ENCODE measurements around the gene SRMS. TPM values are rescaled to one million over a fixed set of nuclear protein-coding genes. Genes with fewer than 3 reads are reported as not detected.

The SRMS gene
- total RNA-seq, 2 experiments from 2014 or later = 0.42 TPM; not detected in 1

DNA sequence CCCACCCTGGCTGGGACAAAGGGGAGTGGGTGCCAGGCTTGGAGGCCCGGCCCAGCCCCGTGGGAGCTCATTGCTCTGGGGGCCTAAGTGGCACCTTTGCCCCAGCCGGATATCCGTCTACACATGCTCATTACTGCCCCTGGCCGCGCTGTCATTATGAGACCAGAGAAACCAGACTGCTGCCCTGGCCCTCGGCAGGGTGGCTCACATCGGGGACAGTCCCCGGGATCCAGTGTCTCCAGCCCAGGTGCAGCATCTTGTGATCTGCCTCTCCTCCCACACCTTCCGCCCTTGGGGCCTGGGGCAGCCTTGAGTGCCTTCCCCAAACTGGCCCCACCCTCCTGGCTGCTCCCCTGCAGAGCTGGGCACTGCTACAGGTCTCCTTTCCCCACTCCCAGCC is 4.9 kb downstream of the SRMS start:
- Histone ChIP-seq H3K36me3 (ENCODE audit: insufficient read depth, low read length) (no peaks in the 10 kb centered on the region), H3K4me2 (ENCODE audit: low read length) (no peak overlapping the region), H3K9me2 (ENCODE audit: insufficient read depth, low read length) (no peaks in the 10 kb centered on the region), H4K20me1 (ENCODE audit: insufficient read depth, low read length) (no peaks in the 10 kb centered on the region), H2AFZ (ENCODE audit: low read length) (no peak overlapping the region), H3K27ac (ENCODE audit: low read depth, low read length, poor library complexity, severe bottlenecking) (no peak overlapping the region), H3K79me2 (ENCODE audit: insufficient read depth, low read depth, low read length) (no peaks in the 10 kb centered on the region), H3K9me3 (ENCODE audit: low read length) (no peaks in the 10 kb centered on the region), H3K4me1 (ENCODE audit: insufficient read depth, low read length, poor library complexity, severe bottlenecking) (peaks cover 36% of the 10 kb centered on the region), H3K4me3 (ENCODE audit: low read depth, low read length, poor library complexity, severe bottlenecking) (no peak overlapping the region)
- intact Hi-C loops (cut with micrococcal nuclease; ENCODE audit: unreplicated experiment) = no loop called here
- CTCF ChIA-PET (ENCODE audit: unreplicated experiment) = no interaction called here
- TF ChIP-seq CTCF (conservative IDR thresholded peaks at IDR 0.05; ENCODE audit: low read length) (no peak), EZH2phosphoT487 (IDR thresholded peaks at IDR 0.05; ENCODE audit: borderline replicate concordance, low read depth, low read length) (no peak)
- BruUV-seq (replicated peaks) = no TSS peak
- DNase-seq (ENCODE audit: low spot score) = no peak
- POLR2A ChIA-PET = interaction anchor here (1.6 kb wide), 1 partner anchor 99 kb away, joined by 4 read pairs; no protein-coding TSS in a partner anchor

DNA sequence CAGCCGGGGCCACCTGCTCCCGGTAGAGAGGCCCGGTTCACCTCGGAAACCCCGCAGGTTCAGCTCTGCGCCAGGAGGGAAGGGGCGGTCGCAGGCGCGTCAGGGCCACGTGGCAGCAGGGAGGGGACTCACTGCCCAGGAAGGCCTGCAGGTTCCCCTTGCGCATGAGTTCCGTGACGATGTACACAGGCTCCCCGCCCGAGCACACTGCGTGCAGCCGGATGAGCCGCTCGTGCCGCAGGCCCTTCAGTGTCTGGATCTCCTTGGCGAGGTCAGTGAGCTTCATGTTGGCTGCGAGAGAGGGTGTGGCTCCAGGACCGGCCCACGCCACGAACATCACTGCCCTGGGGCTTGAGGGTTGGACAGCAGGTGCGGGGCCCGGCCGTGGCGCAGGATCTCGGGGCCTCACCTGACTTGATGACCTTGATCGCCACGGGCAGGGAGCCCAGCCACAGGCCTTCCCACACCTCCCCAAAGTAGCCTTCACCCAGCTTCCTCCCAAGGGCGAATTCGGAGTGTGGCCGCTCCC is 5.5 kb downstream of the SRMS start:
- H3K4me2 ChIP-seq (ENCODE audit: low read length) = no peak overlapping the region
- H3K36me3 ChIP-seq (ENCODE audit: insufficient read depth, low read length) = no peaks in the 10 kb centered on the region
- H3K27ac ChIP-seq (ENCODE audit: low read depth, low read length, poor library complexity, severe bottlenecking) = no peak overlapping the region
- H3K4me1 ChIP-seq (ENCODE audit: insufficient read depth, low read length, poor library complexity, severe bottlenecking) = peaks cover 42% of the 10 kb centered on the region
- no peaks in the 10 kb centered on the region for H3K9me3 ChIP-seq (ENCODE audit: low read length)
- H2AFZ ChIP-seq (ENCODE audit: low read length) = no peak overlapping the region
- DNase-seq (ENCODE audit: low spot score) = no peak
- intact Hi-C loops (cut with micrococcal nuclease; ENCODE audit: unreplicated experiment) = no loop called here
- no peak for TF ChIP-seq CTCF (conservative IDR thresholded peaks at IDR 0.05; ENCODE audit: low read length)
- no peak for TF ChIP-seq EZH2phosphoT487 (IDR thresholded peaks at IDR 0.05; ENCODE audit: borderline replicate concordance, low read depth, low read length)
- CTCF ChIA-PET (ENCODE audit: unreplicated experiment) = interaction anchor here (0.6 kb wide), 1 partner anchor 27 kb away, joined by 11 read pairs; no protein-coding TSS in a partner anchor
- BruUV-seq (replicated peaks) = no TSS peak
- POLR2A ChIA-PET = interaction anchor here (0.6 to 0.9 kb wide), 3 partner anchors 11 to 99 kb away, joined by 3 to 6 read pairs (median 4); no protein-coding TSS in a partner anchor
- H3K9me2 ChIP-seq (ENCODE audit: insufficient read depth, low read length) = no peaks in the 10 kb centered on the region
- no peaks in the 10 kb centered on the region for H3K79me2 ChIP-seq (ENCODE audit: insufficient read depth, low read depth, low read length)
- no peak overlapping the region for H3K4me3 ChIP-seq (ENCODE audit: low read depth, low read length, poor library complexity, severe bottlenecking)
- H4K20me1 ChIP-seq (ENCODE audit: insufficient read depth, low read length) = no peaks in the 10 kb centered on the region

DNA sequence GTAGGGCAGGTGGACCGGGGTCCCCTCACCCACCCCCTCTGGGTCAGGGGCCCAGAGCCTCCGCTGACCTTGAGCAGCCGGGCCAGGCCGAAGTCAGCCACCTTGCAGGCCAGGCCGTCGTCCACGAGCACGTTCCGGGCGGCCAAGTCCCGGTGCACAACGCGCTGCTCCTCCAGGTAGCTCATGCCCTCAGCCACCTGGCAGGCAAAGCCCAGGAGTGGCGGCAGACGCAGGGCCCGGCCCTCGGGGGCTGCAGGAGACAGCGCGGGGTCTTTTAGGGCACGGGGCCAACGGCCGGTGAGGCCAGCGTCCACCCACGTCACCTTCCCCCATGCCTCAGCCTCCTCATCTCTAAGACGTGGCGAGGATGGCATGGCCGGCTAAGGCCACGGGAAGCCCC is 6.2 kb downstream of the SRMS start:
- no peaks in the 10 kb centered on the region for H3K36me3 ChIP-seq (ENCODE audit: insufficient read depth, low read length)
- intact Hi-C loops (cut with micrococcal nuclease; ENCODE audit: unreplicated experiment) = no loop called here
- H3K27ac ChIP-seq (ENCODE audit: low read depth, low read length, poor library complexity, severe bottlenecking) = no peak overlapping the region
- ChIA-PET CTCF (ENCODE audit: unreplicated experiment) (no interaction called here), POLR2A (interaction anchor here (0.8 to 0.9 kb wide), 2 partner anchors 11 to 100 kb away, joined by 3 to 6 read pairs; no protein-coding TSS in a partner anchor)
- no peak overlapping the region for H3K4me3 ChIP-seq (ENCODE audit: low read depth, low read length, poor library complexity, severe bottlenecking)
- no peaks in the 10 kb centered on the region for H3K79me2 ChIP-seq (ENCODE audit: insufficient read depth, low read depth, low read length)
- no peak for TF ChIP-seq CTCF (conservative IDR thresholded peaks at IDR 0.05; ENCODE audit: low read length)
- no peak for TF ChIP-seq EZH2phosphoT487 (IDR thresholded peaks at IDR 0.05; ENCODE audit: borderline replicate concordance, low read depth, low read length)
- H3K9me3 ChIP-seq (ENCODE audit: low read length) = no peaks in the 10 kb centered on the region
- H2AFZ ChIP-seq (ENCODE audit: low read length) = no peak overlapping the region
- H4K20me1 ChIP-seq (ENCODE audit: insufficient read depth, low read length) = no peaks in the 10 kb centered on the region
- peaks cover 43% of the 10 kb centered on the region for H3K4me1 ChIP-seq (ENCODE audit: insufficient read depth, low read length, poor library complexity, severe bottlenecking)
- BruUV-seq (replicated peaks) = no TSS peak
- no peak for DNase-seq (ENCODE audit: low spot score)
- no peaks in the 10 kb centered on the region for H3K9me2 ChIP-seq (ENCODE audit: insufficient read depth, low read length)
- H3K4me2 ChIP-seq (ENCODE audit: low read length) = no peak overlapping the region

Data from OCI-LY7 (cell line).